ENCODE measurements around the gene MED15. TPM values are rescaled to one million over a fixed set of nuclear protein-coding genes. Genes with fewer than 3 reads are reported as not detected.
"Not testable (repeated sequence)": the region's sequence is repeated elsewhere in the genome, so short reads cannot be mapped to it uniquely, and the experiment has no call there.

Gene MED15
- polyA plus RNA-seq, 1 experiment: 42.7 TPM

DNA sequence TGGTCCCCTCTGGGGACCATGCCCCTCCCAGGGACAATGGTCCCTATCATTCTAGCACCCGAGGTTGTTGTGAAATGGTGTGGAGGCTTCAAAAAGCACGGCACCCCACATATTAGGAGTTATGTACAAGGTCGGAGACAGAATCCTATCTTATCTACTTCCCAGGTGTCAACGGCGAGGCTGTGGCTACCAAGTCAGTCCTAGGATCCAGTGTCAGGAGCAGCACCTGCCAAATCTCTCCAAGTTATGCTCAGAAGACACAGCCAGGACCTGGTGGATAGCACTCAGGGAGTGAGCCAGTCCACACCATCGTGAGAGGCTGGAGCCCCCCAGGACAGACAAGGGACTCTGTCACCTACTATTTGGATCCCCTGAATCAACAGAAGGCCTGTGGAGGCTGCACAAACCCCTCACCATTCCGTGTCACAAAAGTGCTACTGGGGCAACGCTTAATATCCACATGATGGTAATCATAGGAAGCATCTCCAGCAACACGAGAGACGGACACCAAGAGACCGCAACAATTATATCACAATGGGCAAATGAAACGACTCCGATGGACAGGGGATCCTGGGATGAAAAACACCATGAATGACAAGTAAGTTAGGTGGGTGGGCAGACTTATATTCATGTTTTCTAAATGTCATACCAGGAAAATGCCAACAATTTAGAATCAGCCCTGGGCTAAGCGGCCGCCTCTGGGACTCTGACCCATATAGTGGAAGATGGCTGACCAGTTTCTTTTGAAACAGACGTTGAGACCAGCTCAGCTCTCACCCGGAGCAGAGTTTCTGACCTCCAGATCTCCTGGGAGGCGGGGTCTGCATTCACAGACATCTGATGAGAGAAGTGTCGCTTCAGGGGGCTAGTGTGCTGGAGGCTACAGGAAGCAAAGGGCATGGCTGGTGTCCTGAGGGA lies 108.4 kb downstream of the MED15 start:
- POLR2A ChIA-PET: no interaction called here
- Histone ChIP-seq H3K4me3 (ENCODE audit: low read depth, low read length) (no peak overlapping the region), H3K27me3 (ENCODE audit: control insufficient read depth, insufficient read depth, low read length) (peaks cover 4% of the 10 kb centered on the region), H3K36me3 (ENCODE audit: control insufficient read depth, insufficient read depth, low read length) (no peaks in the 10 kb centered on the region)
- no peak for DNase-seq (ENCODE audit: low read depth)
- CTCF ChIA-PET: interaction anchor here (3.2 kb wide), 1 partner anchor 8 kb away, joined by 8 read pairs; no protein-coding TSS in a partner anchor
- TF ChIP-seq, protein P1, sequence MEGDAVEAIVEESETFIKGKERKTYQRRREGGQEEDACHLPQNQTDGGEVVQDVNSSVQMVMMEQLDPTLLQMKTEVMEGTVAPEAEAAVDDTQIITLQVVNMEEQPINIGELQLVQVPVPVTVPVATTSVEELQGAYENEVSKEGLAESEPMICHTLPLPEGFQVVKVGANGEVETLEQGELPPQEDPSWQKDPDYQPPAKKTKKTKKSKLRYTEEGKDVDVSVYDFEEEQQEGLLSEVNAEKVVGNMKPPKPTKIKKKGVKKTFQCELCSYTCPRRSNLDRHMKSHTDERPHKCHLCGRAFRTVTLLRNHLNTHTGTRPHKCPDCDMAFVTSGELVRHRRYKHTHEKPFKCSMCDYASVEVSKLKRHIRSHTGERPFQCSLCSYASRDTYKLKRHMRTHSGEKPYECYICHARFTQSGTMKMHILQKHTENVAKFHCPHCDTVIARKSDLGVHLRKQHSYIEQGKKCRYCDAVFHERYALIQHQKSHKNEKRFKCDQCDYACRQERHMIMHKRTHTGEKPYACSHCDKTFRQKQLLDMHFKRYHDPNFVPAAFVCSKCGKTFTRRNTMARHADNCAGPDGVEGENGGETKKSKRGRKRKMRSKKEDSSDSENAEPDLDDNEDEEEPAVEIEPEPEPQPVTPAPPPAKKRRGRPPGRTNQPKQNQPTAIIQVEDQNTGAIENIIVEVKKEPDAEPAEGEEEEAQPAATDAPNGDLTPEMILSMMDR (IDR thresholded peaks at IDR 0.05; ENCODE audit: insufficient read depth, low read depth, low read length): no peak

DNA sequence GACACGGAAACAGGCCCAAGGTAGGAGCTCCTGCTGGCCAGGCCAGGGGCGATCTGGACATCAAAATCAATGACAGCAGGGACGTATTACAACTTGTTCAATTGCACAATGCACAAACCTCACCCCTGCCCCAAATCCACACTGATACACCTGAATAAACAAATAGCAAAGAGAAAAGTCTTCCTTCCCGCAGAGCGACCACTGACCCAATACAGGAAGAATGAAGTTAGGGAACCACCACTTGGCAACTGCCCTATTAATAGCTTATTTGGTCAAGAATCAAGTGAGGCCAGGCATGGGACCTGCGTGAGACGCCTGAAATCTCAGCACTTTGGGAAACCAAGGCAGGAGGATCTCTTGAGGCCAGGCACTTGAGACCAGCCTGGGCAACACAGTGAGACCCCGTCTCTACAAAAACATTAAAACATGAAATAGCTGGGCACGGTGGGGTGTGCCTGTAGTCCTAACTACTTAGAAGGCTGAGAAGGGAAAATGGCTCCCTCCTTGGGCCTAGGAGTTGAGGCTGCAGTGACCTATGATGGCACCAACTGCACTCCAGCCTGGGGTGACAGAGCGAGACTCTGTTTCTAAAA lies 109.1 kb downstream of the MED15 start:
- Histone ChIP-seq H3K4me3 (ENCODE audit: low read depth, low read length) (no peak overlapping the region), H3K36me3 (ENCODE audit: control insufficient read depth, insufficient read depth, low read length) (no peaks in the 10 kb centered on the region), H3K27me3 (ENCODE audit: control insufficient read depth, insufficient read depth, low read length) (peaks cover 4% of the 10 kb centered on the region)
- TF ChIP-seq, protein P1 (IDR thresholded peaks at IDR 0.05; ENCODE audit: insufficient read depth, low read depth, low read length): no peak
- CTCF ChIA-PET: interaction anchor here (3.2 kb wide), 1 partner anchor 9 kb away, joined by 8 read pairs; no protein-coding TSS in a partner anchor
- POLR2A ChIA-PET: no interaction called here
- DNase-seq (ENCODE audit: low read depth): no peak

DNA sequence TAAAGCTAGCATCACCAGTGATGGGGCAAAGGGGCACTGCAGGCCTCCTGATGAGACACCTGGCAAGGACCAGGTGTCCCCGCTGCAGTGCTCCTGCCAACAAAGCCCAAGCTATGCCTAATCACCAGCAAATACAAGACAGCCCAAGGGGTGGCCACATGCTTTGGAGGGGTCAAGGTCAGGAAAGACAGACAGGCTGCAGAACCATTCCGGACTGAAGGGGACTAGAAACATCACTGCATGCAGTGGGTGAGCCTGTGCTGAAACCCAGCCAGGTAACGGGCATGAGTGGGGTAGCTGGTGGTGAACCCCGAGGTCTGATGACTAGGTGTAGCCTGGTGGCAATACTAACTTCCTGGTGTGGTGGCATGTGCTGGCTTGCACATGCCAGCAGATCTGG lies 111.1 kb downstream of the MED15 start:
- H3K36me3 ChIP-seq (ENCODE audit: control insufficient read depth, insufficient read depth, low read length): no peaks in the 10 kb centered on the region
- TF ChIP-seq, protein P1 (IDR thresholded peaks at IDR 0.05; ENCODE audit: insufficient read depth, low read depth, low read length): no peak
- no peak overlapping the region for H3K4me3 ChIP-seq (ENCODE audit: low read depth, low read length)
- peaks cover 4% of the 10 kb centered on the region for H3K27me3 ChIP-seq (ENCODE audit: control insufficient read depth, insufficient read depth, low read length)
- DNase-seq (ENCODE audit: low read depth): no peak
- ChIA-PET CTCF (interaction anchor here (3.2 kb wide), 1 partner anchor 11 kb away, joined by 8 read pairs; no protein-coding TSS in a partner anchor), POLR2A (no interaction called here)

DNA sequence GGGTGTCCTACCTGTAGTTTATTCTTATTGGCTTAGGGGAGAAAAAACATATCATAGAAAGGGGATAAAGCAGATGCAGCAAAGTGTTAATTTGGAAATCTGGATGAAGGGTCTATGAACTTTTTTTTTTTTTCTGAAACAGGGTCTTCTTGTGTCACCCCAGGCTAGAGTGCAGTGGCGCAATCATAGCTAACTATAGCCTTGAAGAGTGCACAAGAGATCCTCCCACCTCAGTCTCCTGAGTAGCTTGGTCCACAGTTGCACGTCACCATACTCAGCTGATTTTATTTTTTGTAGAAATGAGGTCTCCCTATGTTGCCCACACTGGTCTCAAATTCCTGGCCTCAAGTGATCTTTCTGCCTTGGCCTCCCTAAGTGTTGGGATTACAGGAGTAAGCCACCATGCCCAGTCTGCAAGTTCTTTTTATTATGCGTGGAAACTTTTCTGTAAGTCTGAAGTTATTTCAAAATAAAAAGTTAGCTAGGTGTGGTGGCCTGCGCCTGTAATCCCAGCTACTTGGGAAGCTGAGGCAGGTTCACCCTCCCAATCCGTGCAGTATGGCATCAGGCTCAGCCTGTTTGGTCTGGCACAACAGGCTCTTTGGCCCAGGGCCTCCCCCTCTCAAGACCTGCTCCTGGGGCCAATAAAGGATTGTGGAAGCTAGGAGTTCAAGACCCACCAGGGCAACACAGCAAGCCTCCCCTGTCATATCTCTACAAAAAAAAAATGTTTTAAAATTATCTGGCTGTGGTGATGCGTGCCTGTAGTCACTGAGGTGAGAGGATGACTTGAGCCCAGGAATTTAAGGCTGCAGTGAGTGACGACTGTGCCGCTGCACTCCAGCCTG lies 111.9 kb downstream of the MED15 start:
- ChIA-PET POLR2A (no interaction called here), CTCF (no interaction called here)
- TF ChIP-seq, protein P1 (IDR thresholded peaks at IDR 0.05; ENCODE audit: insufficient read depth, low read depth, low read length): no peak
- no peak for DNase-seq (ENCODE audit: low read depth)
- no peaks in the 10 kb centered on the region for H3K36me3 ChIP-seq (ENCODE audit: control insufficient read depth, insufficient read depth, low read length)
- H3K27me3 ChIP-seq (ENCODE audit: control insufficient read depth, insufficient read depth, low read length): peaks cover 4% of the 10 kb centered on the region
- H3K4me3 ChIP-seq (ENCODE audit: low read depth, low read length): no peak overlapping the region

DNA sequence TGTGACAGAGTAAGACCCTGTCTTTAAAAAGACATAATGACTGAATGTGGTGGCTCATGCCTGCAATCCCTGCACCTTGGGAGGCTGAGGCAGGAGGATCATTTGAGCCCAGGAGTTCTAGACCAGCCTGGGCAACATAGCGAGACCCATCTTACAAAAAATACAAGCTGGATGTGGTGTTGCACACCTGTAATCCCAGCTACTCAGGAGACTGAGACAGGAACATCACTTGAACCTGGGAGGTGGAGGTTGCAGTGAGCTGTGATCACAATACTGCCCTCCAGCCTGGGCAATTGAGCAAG lies 112.4 kb downstream of the MED15 start:
- DNase-seq (ENCODE audit: low read depth); H3K4me3 ChIP-seq (ENCODE audit: low read depth, low read length); POLR2A ChIA-PET; H3K36me3 ChIP-seq (ENCODE audit: control insufficient read depth, insufficient read depth, low read length); CTCF ChIA-PET; H3K27me3 ChIP-seq (ENCODE audit: control insufficient read depth, insufficient read depth, low read length): not testable (repeated sequence)
